ENCODE data around the gene BAX.

GRCh38 chr19:48959341-48960239, 4.9 kb downstream of the BAX start:
- TF ChIP-seq TCF3 (CRISPR knock-in tag; IDR thresholded peaks at IDR 0.05) (no peak), IRF9 (tag; IDR thresholded peaks at IDR 0.05) (no peak), CUX1 (CRISPR knock-in tag; IDR thresholded peaks at IDR 0.05) (no peak), POLR2AphosphoS5 (IDR thresholded peaks at IDR 0.05; ENCODE audit: control insufficient read depth, insufficient read depth, low read depth, low read length) (no peak), CTCF (IDR thresholded peaks at IDR 0.05 in 2 of 3, conservative IDR thresholded peaks at IDR 0.05 in 1 of 3; ENCODE audit: insufficient read depth in 2 of 3, low read depth in 1 of 3, low read length in 3 of 3) (no peak), EP300 (IDR thresholded peaks at IDR 0.05; ENCODE audit: low read length) (no peak), ZNF780A (CRISPR knock-in tag; IDR thresholded peaks at IDR 0.05) (no peak), ZKSCAN3 (CRISPR knock-in tag; IDR thresholded peaks at IDR 0.05) (no peak), ELF4 (CRISPR knock-in tag; IDR thresholded peaks at IDR 0.05) (no peak), CHD2 (IDR thresholded peaks at IDR 0.05; ENCODE audit: low read depth, low read length) (no peak), UBTF (IDR thresholded peaks at IDR 0.05; ENCODE audit: borderline replicate concordance in 1 of 2, low read depth in 2 of 2, low read length in 2 of 2) (no peak)
